TTC549 (cell line): ENCODE measurements around the gene DBNDD2.

Experiments
- FAIRE-seq: peaks from 2 replicates; lab custom pipeline; 2012; peaks lifted over from hg19 to GRCh38; lab: Jason Lieb, UNC

The DBNDD2 gene

GRCh38 chr20:45387274-45387673 is 20.8 kb upstream of the DBNDD2 start:
- FAIRE-seq: no peak

GRCh38 chr20:45390931-45391330 is 17.2 kb upstream of the DBNDD2 start:
- FAIRE-seq: no peak

GRCh38 chr20:45391559-45391958 is 16.5 kb upstream of the DBNDD2 start:
- FAIRE-seq: no peak

- no peak for FAIRE-seq
Measured at GRCh38 chr20:45392733-45393132, 15.4 kb upstream of the DBNDD2 start.

GRCh38 chr20:45394221-45395113 is 13.6 kb upstream of the DBNDD2 start:
- FAIRE-seq: no peak

DNA sequence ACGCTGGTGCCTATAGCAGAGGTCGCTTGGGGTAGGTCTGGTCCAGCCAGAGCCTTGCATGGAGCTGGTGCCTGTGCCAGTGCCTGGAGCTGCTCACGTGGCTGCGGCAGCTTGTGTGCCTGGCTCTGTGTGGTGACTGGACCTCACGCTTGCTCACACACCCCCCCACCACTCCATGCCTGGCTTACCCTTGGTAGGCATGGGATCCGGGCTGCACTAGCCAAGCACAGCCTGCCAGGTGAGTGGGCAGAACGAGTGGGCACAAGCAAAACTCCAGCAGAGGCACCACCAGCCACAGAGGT is 13.0 kb upstream of the DBNDD2 start:
- no peak for FAIRE-seq

DNA sequence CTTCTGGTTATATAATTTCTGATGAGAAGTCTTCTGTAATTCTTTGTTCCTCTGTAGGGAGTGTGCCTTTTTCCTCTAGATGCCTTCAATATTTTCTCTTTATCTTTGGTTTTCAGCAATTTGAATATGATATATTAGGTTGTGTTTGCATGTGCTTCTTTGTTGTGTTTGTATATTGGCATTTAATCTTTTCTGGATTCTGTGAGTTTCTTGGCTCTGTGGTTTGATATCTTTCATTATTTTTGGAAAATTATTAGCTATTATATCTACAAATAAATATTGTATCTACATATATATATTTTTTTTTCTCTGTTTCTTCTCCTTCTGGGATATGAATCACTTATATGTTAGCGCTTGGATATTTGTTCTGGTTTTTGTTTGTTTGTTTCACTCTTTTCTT is 9.1 kb upstream of the DBNDD2 start:
- no peak for FAIRE-seq

DNA sequence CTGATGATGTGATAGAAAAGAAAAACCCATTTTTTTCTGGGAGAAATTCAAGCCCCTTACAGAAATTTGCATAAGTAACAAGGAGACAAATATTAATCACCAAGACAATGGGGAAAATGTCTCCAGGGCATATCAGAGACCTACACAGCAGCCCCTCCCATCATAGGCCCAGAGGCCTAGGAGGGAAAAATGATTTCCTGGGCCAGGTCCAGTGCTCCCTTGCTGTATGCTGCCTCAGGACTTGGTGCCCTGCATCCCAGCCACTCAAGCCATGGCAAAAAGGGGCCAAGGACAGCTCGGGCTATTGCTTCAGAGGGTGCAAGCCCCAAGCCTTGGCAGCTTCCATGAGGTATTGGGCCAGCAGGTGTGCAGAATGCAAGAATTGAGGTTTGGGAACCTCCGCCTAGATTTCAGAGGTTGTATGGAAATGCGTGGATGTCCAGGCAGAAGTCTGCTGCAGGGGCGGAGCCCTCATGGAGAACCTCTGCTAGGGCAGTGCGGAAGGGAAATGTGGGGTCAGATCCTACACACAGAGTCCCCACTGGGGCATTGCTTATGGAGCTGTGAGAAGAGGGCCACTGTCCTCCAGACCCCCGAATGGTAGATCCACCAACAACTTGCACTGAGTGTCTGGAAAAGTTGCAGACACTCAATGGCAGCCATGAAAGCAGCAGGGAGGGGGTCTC is 7.6 kb upstream of the DBNDD2 start:
- FAIRE-seq: no peak

DNA sequence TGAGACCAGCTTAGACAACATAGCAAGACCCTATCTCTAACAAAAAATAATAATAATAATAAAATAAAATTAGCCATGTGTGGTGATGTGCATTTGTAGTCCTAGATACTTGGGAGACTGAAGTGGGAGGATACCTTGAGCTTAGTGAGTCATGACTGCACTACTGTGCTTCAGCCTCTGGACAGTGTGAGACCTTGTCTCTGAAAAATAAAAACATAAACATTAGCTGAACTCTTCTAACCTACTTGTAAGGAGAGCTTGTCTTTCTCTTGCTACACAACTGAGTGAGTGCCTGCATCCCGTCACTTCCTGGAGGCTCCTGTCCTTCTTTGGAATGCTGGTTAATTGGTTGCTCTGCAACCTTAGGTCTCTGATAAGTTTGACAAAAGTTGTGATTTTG is 5.1 kb upstream of the DBNDD2 start:
- no peak for FAIRE-seq

DNA sequence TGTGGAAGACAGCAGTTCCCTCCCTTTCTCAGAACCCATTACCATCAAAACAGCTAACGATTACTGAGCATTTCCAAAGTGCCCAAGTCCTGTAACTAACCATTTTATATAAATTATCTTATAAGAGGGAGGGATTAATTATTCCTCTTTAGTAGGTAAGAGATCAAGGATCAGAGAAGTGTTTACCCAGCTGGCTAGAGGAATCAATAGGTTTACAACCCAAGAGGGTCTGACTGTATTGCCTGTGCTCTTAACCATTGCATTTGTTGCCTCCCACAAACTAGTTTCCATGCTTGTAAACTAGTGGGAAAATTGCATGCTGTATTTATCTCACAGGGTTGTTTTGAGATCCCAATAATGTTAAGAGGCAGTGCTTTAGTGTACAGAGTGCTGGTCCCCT is 3.7 kb upstream of the DBNDD2 start:
- FAIRE-seq: no peak

DNA sequence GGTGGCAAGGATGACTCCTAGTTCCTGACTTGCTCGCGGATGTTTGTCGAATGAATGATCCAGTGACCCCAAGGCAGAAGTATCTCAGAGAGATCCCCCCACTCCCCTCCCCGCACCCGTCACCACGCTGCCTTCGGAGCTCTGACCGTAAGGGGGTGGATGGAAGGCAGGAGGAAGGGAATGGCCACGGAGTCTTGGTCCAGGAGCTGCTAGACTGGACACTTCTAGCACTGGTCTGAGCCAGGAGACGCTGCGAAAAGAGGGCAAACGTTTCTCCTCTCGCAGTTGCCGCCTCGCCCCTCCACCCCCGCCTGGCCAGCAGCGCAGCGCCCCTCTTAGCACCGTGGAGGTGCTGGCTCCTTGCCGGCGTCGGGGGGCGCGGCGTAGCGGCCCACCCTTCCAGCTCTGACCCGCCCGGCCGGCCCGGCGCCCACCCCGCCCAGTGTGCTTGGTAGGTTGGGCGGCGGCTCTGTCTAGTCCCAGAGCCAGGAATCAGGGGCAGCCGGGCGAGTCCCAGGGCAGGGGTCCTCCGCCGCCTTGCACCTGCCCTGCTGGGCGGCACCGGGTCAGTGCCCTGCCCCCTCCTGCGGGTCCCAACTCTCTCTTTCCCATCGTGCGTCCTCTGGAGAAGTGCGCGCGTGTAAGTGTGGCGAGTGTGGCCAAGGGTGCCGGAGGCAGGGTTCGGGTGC is 2.4 kb upstream of the DBNDD2 start:
- no peak for FAIRE-seq

- FAIRE-seq: no peak
Measured at GRCh38 chr20:45406260-45407066, 1.6 kb upstream of the DBNDD2 start.

GRCh38 chr20:45407067-45407745 is 883 bp upstream of the DBNDD2 start:
- no peak for FAIRE-seq

DNA sequence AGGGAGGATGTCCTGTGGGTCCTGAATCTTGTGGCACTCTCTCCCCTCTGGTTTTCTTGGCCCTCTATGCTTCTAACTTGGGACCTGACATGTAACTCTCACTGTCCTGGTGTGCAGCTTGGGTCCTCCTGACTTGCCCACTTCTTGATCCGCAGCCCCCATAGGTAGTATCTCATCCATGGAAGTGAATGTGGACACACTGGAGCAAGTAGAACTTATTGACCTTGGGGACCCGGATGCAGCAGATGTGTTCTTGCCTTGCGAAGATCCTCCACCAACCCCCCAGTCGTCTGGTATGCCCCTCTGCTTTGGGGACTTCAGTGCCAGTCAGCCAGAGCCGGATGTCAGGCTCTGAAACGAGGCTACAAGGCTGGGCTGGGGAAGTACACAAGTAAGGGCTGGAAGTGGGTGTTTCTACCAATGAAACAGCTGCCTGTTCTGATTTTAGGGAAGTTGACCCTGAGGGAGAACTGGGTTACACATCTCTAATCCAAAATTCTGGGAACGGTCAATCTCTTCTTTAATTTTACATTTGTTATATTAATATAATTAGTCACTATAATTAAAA is 641 bp downstream of the DBNDD2 start:
- no peak for FAIRE-seq

DNA sequence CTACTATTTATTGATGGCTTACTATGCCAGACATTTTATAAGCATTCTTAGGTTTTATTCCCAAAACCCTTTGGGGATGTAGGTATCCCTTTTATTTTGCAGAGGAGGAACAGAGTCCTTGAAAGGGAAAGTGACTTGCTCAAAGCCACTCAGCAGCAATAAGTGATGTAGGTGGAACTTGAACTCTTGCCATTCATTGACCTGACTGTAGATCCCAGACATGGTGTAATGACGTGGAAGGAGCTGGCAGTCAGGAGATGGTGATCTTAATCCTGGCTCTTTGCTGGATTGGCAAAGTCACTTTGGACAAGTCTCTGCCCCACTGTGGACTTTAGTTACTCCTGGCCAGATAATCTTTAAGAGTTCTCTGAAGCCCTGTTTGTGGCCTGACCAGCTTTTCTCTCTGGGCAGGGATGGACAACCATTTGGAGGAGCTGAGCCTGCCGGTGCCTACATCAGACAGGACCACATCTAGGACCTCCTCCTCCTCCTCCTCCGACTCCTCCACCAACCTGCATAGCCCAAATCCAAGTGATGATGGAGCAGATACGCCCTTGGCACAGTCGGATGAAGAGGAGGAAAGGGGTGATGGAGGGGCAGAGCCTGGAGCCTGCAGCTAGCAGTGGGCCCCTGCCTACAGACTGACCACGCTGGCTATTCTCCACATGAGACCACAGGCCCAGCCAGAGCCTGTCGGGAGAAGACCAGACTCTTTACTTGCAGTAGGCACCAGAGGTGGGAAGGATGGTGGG is 1.6 kb downstream of the DBNDD2 start:
- no peak for FAIRE-seq

DNA sequence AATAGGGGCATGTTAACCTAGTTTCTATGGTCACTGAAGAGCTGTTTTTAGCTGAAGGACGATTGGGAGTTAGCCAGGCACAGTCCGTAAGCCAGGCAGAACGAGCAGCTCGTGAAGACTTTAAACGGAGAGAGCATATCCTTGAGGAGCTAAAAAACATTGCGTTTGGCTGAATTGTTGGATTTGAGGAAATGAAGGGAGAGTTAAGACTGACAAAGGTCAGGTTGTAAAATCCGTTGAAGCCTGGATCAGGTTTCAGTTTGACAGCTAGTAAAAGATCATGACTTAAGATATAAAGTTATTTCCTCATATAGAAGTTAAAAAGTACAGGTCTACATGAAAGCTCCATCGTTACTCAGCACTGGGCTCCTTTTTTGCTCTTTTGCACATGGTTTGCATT is 2.8 kb downstream of the DBNDD2 start:
- FAIRE-seq: no peak

- no peak for FAIRE-seq
Measured at GRCh38 chr20:45412653-45413052, 4.6 kb downstream of the DBNDD2 start.

DNA sequence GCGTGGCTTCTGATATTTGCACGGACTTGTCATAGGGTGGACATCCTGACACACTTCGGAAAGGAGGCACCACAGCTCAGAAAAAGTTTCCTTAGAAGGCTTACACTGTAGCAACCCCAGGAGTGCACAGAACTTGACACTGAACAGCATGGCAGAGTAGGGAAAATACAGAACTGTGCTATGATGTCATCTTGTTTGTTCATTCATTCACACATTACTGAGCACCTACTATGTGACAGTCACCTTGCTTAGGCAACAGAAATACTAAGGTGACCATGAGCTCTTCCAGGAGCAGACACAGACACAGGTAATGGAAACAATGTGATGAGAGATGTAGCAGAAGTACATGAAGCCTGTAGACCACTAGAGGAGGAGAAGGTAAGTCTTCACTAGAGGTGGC is 5.4 kb downstream of the DBNDD2 start:
- no peak for FAIRE-seq

DNA sequence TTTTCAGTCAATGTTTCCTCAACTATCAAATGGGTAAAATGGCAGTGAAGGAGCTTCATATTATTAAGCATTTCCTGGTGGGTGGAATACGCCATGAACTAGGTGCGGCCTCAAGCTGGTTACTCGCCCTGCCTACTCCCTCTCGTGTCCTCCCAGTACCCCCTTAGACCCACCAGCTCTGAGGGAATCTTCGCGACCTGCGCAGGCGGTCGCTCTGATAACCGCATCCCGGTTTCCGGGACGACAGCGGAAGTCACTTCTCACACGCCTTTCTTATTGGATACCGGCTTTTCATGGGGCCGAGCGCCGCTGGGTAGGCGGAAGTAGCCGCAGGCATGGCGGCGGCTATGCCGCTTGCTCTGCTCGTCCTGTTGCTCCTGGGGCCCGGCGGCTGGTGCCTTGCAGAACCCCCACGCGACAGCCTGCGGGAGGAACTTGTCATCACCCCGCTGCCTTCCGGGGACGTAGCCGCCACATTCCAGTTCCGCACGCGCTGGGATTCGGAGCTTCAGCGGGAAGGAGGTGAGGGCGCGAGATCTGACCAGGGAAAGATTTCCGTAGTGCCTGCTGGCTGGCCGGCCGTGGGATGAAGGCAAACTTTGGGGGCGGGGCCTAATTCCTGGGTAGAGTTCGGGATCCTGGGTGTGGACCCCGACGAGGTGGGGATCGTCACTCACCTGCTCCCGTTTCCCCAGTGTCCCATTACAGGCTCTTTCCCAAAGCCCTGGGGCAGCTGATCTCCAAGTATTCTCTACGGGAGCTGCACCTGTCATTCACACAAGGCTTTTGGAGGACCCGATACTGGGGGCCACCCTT is 7.9 kb downstream of the DBNDD2 start, which contains the start of gene PIGT:
Gene PIGT, plus strand, starts transcription at position 320 of the 816 bp plus-strand sequence. Its CDS starts 16 bp downstream, at position 336.
- no peak for FAIRE-seq

DNA sequence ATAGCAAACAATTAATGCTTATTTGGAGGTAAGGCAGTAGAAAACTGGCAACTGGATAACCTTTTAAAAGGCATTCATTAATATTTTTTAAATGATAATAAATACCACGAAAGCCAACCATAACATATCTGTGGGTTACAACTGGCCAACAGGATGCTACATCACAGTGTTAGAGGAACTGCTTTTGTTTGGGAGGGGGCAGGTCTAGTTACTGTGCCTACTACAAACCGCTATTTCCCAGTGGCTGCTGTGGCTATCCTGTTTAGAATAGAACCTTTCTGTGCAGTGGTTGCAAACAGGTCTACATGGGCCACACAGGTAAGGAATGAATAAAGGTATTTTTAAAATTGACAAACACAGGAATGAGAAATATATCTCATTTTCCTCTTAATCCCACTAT is 8.8 kb downstream of the DBNDD2 start:
- FAIRE-seq: no peak
